Suppressor macrophage (primary cell): ENCODE results near the gene HSD17B11.
"Not testable (repeated sequence)": the region's sequence is repeated elsewhere in the genome, so short reads cannot be mapped to it uniquely, and the experiment has no call there.

Experiments
- DNase-seq, 4 experiments: peaks; one replicate each; pipeline ENCODE4 v3.0.0-alpha.2; 2020 to 2022

The HSD17B11 gene

DNA sequence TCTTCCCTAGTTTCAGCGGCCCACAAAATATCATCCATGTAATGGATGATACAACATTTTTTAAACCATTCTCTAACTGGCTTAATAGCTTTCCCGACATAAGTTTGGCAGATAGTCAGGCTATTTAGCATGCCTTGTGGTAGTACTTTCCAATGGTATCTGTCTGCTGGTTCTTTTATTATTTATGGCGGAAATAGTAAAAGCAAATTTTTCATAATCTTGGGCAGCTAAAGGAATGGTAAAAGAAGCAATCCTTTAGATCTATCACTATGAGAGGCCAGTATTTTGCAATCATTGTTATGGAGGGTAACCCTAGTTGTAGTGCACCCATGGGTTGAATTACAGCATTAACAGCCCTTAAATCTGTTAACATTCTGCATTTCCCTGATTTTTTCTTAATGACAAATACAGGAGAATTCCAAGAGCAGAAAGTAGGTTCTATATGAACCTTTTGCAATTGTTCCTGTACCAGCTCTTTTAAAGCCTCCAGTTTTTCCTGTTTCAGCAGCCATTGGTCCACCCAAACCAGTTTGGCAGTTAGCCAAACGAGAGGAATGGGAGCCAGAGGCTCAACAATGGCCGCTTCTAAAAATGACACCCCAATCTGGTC is 14.3 kb upstream of the HSD17B11 start:
- no peak for DNase-seq

- not testable (repeated sequence) for DNase-seq
Observed at GRCh38 chr4:87403732-87404131, 12.7 kb upstream of the HSD17B11 start.

DNA sequence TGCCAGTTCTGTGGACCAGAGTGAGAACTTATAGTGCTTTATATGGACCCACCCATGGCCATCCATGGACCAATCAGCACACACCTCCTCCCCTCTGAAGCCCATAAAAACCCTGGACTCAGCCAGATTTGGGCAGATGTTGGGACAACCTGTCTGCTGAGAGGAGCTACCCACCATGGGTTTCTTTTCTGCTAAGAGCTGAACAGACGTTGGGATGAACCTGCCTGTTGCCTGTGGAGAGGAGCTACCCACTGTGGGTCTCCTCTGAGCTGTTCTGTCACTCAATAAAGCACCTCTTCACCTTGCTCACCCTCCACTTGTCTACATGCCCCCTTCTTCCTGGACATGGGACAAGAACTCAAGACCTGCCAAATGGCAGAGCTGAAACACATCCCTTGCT is 9.0 kb upstream of the HSD17B11 start:
- no peak for DNase-seq

DNA sequence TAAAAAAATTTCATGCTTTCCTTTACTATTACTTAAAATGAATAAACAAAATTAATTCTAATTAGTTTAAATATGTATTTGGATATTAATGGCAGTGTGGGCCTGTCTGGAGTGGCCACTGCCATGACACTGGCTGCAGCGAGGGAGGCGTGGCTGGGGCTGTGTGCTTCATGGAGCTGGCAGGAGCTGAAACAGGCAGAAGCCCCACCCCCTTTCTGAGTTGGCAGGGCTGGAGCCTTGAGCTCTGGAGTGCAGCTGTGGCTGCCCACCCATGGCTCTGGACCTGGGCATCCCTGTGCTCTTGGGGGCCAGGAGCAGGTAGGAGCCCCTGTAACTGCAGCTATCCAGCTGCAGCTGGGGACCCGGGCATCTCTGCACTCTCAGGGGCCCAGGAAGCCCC is 8.2 kb upstream of the HSD17B11 start:
- no peak for DNase-seq

DNA sequence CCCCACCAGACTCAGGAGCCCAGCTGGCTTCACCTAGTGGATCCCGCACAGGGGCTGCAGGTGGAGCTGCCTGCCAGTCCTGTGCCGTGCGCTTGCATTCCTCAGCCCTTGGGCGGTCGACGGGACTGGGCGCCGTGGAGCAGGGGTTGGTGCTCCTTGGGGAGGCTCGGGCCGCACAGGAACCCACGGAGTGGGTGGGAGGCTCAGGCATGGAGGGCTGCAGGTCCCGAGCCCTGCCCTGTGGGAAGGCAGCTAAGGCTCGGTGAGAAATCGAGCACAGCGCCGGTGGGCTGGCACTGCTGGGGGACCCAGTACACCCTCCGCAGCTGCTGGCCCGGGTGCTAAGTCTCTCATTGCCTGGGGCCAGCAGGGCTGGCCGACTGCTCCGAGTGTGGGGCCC is 4.9 kb upstream of the HSD17B11 start:
- not testable (repeated sequence) for DNase-seq

- DNase-seq = not testable (repeated sequence)
Observed at GRCh38 chr4:87395073-87395472, 4.1 kb upstream of the HSD17B11 start.

DNA sequence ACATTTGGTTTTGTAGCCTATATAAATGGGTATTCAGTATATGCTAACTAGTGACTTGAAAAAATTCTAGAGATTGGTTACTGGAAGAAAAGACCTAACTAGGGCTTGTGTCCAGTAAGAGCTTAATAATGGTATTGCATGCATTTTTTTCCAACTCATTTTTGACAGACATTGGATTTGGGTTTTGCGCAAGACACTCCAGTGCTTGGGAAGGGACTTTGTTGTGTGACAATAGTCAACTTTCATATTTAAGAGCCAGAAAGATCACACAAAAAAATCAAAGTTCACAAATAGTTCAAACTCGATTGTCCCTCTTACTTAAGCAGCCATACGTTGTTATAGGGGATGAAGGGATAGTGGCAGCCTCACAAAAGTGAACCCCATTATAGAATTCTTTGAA is 1.2 kb upstream of the HSD17B11 start:
- no peak for DNase-seq

GRCh38 chr4:87391576-87392054 is 627 bp upstream of the HSD17B11 start:
- no peak for DNase-seq

DNA sequence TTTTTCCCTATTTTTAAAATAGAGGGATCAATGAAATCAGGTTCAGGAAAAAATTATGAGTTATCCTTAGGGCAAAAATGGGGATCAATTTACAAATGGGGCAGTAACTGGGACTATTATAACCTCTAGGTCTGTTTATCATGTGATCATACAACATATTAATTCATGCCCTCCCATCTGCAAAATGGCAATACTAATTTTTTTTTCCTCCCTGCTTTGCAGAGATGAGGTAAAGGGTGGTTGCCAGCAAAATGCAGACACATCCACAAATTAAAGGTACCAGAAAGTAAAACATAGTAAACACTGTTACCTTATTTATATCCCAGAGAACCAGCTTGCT is 467 bp downstream of the HSD17B11 start:
- peak in 1 of 4 experiments; percentile 24 for DNase-seq

GRCh38 chr4:87390055-87390454 is 933 bp downstream of the HSD17B11 start:
- peak in 1 of 4 experiments; percentile 42 for DNase-seq

- peak; percentile 16 to 58 (median 34) for DNase-seq
Observed at GRCh38 chr4:87388901-87389300, 2.1 kb downstream of the HSD17B11 start.

DNA sequence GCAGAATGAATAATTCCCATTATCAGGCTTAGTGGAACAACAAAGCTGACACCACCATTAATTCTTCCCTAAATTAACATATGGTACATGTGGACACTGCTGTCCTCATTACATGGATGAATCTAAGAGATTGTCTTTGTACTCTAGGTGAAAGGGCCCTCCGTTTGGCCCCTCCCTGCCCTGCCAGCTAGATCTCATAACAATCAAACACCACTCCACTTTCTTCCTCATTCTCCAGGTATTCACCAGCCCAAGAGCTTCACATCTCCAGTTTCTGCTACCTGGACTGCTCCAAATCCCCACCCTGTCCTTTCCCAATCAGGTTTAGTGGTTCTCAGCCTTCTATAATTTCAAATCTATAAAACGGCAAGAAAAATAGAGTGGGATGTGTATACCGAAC is 3.8 kb downstream of the HSD17B11 start:
- no peak for DNase-seq

DNA sequence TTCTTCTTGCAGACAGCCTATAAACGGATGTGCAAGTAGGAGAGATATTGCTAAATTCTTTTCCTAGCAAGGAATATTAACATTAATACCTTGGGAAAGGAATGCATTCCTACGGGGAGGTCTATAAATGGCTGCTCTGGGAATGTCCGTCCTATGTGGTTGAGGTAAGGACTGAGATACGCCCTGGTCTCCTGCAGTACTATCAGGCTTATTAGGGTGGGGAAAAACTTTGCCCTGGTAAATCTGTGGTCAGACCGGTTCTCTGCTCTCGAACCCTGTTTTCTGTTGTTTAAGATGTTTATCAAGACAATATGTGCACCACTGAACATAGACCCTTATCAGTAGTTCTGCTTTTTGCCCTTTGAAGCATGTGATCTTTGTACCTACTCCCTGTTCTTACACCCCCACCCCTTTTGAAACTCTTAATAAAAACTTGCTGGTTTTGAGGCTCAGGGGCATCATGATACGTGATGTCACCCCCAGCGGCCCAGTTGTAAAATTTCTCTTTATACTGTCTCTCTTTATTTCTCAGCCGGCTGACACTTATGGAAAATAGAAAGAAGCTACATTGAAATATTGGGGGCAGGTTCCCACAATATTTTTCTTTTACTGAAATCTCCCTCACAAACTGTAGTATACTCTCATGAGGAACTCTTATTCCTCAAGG is 6.4 kb downstream of the HSD17B11 start:
- not testable (repeated sequence) for DNase-seq

GRCh38 chr4:87382931-87383330 is 8.1 kb downstream of the HSD17B11 start:
- DNase-seq = no peak

GRCh38 chr4:87382116-87382515 is 8.9 kb downstream of the HSD17B11 start:
- DNase-seq = no peak

- no peak for DNase-seq
Observed at GRCh38 chr4:87377816-87378215, 13.2 kb downstream of the HSD17B11 start.

DNA sequence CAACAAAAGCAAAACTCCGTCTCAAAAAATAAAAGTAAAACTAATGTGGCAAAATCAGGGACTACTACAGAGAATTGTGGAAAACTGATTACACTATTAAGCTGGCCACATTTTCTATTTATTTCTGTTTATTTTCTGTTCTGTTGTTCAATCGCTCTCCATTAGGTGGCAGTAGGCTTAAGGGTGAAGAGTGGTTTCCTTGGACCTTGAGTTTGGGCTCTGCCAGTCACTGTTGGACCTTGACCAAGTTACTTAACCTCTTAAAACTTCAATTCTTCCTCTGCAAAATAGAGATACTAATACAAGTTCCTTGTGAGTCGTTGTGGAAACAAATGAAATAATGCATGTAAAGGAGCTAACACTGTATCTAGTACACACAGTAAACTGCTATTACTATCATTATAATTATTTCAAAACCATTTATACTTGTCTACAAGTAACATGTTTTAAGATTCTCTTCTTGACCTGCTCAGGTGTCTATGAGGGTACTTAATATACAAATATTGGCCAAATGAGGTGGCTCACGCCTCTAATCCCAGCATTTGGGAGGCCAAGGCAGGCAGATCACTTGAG is 15.2 kb downstream of the HSD17B11 start:
- DNase-seq = peak; percentile 57 to 75 (median 68)

GRCh38 chr4:87370068-87370467 is 20.9 kb downstream of the HSD17B11 start:
- no peak for DNase-seq

- DNase-seq = no peak
Observed at GRCh38 chr4:87366521-87367162, 24.3 kb downstream of the HSD17B11 start.

GRCh38 chr4:87365348-87365747 is 25.6 kb downstream of the HSD17B11 start:
- no peak for DNase-seq

GRCh38 chr4:87363552-87363951 is 27.4 kb downstream of the HSD17B11 start:
- no peak for DNase-seq

DNA sequence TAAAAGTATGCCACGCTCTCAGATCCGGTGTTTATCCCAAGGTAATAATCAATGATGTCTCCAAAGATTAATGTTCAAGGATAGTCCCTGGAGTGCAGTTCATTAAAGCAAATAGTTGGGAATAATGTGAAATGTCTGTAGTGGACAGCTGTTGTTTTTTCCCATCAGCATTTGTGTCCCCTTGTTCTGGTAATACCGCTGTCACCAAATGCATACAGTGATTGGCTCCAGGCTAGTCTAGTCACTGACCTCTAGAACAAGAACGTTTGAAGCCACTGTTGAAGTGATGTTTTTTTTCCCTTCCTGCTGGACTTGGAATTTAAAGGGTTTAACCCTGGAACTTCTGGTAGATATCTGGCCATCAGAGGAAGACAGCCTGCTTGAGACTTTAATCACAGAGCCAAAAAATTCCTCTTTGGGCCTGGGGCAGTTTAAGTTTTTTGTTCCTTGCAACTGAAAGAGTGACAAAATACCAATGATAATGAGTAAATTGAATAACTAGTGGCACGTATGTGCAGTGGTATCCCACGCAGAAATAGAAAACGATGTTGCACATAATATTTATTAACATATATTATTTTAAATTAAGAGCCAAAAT is 30.6 kb downstream of the HSD17B11 start:
- no peak for DNase-seq

DNA sequence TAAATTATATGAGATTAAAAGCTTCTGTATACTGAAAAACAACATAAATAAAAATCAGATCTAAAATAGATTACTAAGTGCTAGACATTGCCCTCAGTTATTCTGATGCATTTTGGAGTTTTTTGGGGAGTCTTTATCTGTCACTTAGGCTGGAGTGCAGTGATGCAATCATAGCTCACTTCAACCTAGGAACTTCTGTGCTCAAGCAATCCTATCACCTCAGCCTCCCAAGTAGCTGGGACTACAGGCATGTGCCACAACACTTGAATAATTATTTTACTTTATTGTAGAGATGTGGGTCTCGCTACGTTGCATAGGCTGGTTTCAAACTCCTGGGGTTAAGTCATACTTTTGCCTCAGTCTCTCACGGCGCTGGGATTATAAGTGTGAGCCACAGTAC is 31.7 kb downstream of the HSD17B11 start:
- no peak for DNase-seq
